Measurements from ENCODE around the gene NOL12. TPM values are rescaled to one million over a fixed set of nuclear protein-coding genes. Genes with fewer than 3 reads are reported as not detected.

NOL12 gene
- total RNA-seq, 4 donors from 2014 or later = 9.1 to 18.4 (median 14.5) TPM

- Histone ChIP-seq H3K4me3 (no peak overlapping the region), H3K27ac (replicated peaks in 1 of 4) (peak overlapping the region in 2 of 4 donors; percentile 19 to 40), H3K4me1 (peaks cover 27 to 59% (median 47%) of the 10 kb centered on the region in 4 donors), H3K36me3 (peaks cover 0 to 28% (median 26%) of the 10 kb centered on the region in 4 donors), H3K27me3 (no peaks in the 10 kb centered on the region), H3K9me3 (no peaks in the 10 kb centered on the region)
- TF ChIP-seq POLR2AphosphoS5 (IDR thresholded peaks at IDR 0.05) (peak in 1 of 2 donors; percentile 31), CTCF (IDR thresholded peaks at IDR 0.05) (peak; percentile 85 to 99 (median 94)), EP300 (IDR thresholded peaks at IDR 0.05) (no peak), POLR2A (IDR thresholded peaks at IDR 0.05; ENCODE audit: low read depth) (no peak)
- intact Hi-C loops (cut with DNase I) = loop anchor here (1.0 to 10.0 kb wide), 3 partner anchors 38 to 113 kb away; no protein-coding TSS in a partner anchor
- no peak for DNase-seq (ENCODE audit: extremely low spot score)
- 28% methylated on average over 4 of the region's 6 CpGs for WGBS
Observed at GRCh38 chr22:37681556-37682049, 4.5 kb upstream of the NOL12 start.

DNA sequence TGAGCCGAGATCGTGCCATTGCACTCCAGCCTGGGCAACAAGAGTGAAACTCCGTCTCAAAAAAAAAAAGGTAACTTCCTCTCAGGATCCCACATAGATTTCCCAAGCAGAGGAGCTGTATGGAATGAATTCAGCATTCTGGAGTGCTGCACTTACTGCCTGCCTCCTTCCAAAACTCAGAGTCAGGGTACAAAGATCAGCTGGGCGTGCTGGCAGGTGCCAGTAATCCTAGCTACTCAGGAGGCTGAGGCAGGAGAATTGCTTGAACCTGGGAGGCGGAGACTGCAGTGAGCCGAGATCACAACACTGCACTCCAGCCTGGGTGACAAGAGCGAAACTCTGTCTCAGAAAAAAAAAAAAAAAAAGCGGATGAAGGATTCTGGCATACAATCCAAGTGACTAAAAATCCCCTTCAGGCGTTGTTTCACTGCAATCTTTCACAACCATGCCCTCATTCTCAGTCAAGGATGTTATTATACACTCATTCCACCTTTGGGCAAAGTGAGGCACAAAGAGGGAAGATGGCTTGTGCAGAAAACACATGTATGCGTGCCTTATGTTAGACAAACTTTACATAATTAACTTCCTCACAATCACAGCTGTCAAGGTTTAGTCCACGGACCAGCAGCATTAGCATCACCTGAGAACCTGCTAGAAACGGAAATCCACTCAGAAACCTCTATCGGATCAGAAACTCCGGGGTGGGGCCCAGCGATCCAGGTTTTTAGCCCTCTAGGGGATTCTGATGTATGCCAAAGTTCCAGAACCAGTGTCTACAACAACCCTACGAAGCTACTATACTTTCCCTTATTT is 1.1 kb upstream of the NOL12 start:
- no peak overlapping the region for H3K27ac ChIP-seq (replicated peaks in 1 of 4)
- TF ChIP-seq POLR2A (IDR thresholded peaks at IDR 0.05; ENCODE audit: low read depth) = no peak
- no peak for TF ChIP-seq POLR2AphosphoS5 (IDR thresholded peaks at IDR 0.05)
- TF ChIP-seq CTCF (IDR thresholded peaks at IDR 0.05) = no peak
- intact Hi-C loops (cut with DNase I) = loop anchor here (5.0 to 10.0 kb wide), 3 partner anchors 60 to 110 kb away; no protein-coding TSS in a partner anchor

GRCh38 chr22:37690407-37690806 is 4.3 kb downstream of the NOL12 start:
- no peak for DNase-seq (ENCODE audit: extremely low spot score)
- TF ChIP-seq POLR2A (IDR thresholded peaks at IDR 0.05; ENCODE audit: low read depth) (no peak), CTCF (IDR thresholded peaks at IDR 0.05) (no peak), EP300 (IDR thresholded peaks at IDR 0.05) (no peak)
- no peak overlapping the region for H3K27ac ChIP-seq (replicated peaks in 1 of 4)
- 90% methylated on average over 6 of the region's 7 CpGs for WGBS
- H3K4me1 ChIP-seq = peaks cover 16 to 31% (median 20%) of the 10 kb centered on the region in 4 donors
- H3K27me3 ChIP-seq = no peaks in the 10 kb centered on the region
- H3K9me3 ChIP-seq = no peaks in the 10 kb centered on the region
- intact Hi-C loops (cut with DNase I) = no loop called here
- H3K36me3 ChIP-seq = peaks cover 34 to 70% (median 63%) of the 10 kb centered on the region in 4 donors
- H3K4me3 ChIP-seq = no peak overlapping the region

More for the DNA sequence above, 1.1 kb upstream of the NOL12 start:
- H3K36me3 ChIP-seq = peaks cover 10 to 26% (median 24%) of the 10 kb centered on the region in 4 donors
- H3K4me3 ChIP-seq = no peak overlapping the region
- DNase-seq (ENCODE audit: extremely low spot score) = no peak
- H3K27me3 ChIP-seq = no peaks in the 10 kb centered on the region
- WGBS = 82% methylated on average over 16 of the region's 16 CpGs
- H3K4me1 ChIP-seq = peaks cover 25 to 50% (median 31%) of the 10 kb centered on the region in 4 donors
- no peaks in the 10 kb centered on the region for H3K9me3 ChIP-seq

DNA sequence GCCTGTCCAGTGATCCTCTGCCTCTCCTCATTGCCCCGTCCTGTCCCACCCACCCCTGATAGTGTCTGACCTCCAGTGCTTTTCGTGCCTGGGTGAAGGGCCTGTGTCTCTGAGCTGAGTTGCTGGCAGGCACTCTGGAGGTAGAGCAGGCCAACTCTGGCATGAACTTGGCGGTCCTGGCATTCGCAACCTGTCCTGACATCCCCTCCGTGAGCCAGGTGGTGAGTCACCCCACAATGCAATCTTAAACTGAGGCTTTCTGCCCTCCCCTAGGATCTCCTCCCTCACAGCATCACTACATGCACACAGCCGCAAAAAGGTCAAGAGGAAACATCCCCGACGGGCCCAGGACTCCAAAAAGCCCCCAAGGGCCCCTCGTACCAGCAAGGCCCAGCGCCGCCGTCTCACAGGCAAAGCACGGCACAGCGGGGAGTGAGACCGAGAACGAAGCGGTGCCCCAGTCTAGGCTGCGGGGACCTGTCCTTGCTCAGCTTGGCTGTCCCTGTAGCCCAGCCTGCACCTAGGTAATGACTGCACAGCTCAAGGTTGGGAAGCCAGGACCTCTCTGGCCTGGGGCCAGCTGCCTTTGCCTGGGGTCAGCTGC is 4.9 kb downstream of the NOL12 start:
- no peak overlapping the region for H3K4me3 ChIP-seq
- intact Hi-C loops (cut with DNase I) = no loop called here
- peaks cover 34 to 70% (median 63%) of the 10 kb centered on the region in 4 donors for H3K36me3 ChIP-seq
- no peaks in the 10 kb centered on the region for H3K9me3 ChIP-seq
- 93% methylated on average over 15 of the region's 18 CpGs for WGBS
- no peak for TF ChIP-seq POLR2AphosphoS5 (IDR thresholded peaks at IDR 0.05)
- TF ChIP-seq POLR2A (IDR thresholded peaks at IDR 0.05; ENCODE audit: low read depth) = no peak
- TF ChIP-seq CTCF (IDR thresholded peaks at IDR 0.05) = no peak
- no peak for TF ChIP-seq EP300 (IDR thresholded peaks at IDR 0.05)
- DNase-seq (ENCODE audit: extremely low spot score) = no peak
- H3K4me1 ChIP-seq = peaks cover 13 to 33% (median 20%) of the 10 kb centered on the region in 4 donors
- no peaks in the 10 kb centered on the region for H3K27me3 ChIP-seq
- no peak overlapping the region for H3K27ac ChIP-seq (replicated peaks in 1 of 4)

Data from esophagus muscularis mucosa (tissue), 4 donors.